AG04450 (cell line): ENCODE data around the gene ZNF593. TPM values are rescaled to one million over a fixed set of nuclear protein-coding genes. Genes with fewer than 3 reads are reported as not detected.

Experiments
- CTCF ChIA-PET: fragments of 300-600, 350-600 bp; formaldehyde crosslinking; extraction: SDS; loops from one replicate; lab custom pipeline; 2022; ENCODE audit warnings: antibody characterized with exemption, inconsistent platforms; lab: Charles Lee
- POLR2A ChIA-PET: fragments of 350-600 bp; formaldehyde crosslinking; extraction: SDS; loops from one replicate; lab custom pipeline; 2021; ENCODE audit warnings: antibody characterized with exemption, inconsistent platforms; lab: Yijun Ruan, JAX
- DNase-seq: peaks from one replicate; pipeline ENCODE4 v3.0.0-alpha.2; 2011; ENCODE audit warnings: low read depth, low spot score
- H3K27ac ChIP-seq: one replicate; pipeline ENCODE4 v1.5.1; 2012; ENCODE audit warnings: low read depth, low read length, control low read depth
- H3K27me3 ChIP-seq: one replicate; pipeline ENCODE4 v1.6.0; 2012; ENCODE audit warnings: low read length; ENCODE audit not compliant: control insufficient read depth, insufficient read depth
- H3K4me3 ChIP-seq: 2 replicates; pipeline ENCODE4 v1.5.1; 2011; ENCODE audit warnings: mild to moderate bottlenecking, low read depth, low read length, control low read depth
- H3K9me3 ChIP-seq: 2 replicates; pipeline ENCODE4 v1.5.1; 2012; ENCODE audit warnings: low read length; ENCODE audit not compliant: control insufficient read depth, insufficient read depth
- CTCF ChIP-seq: IDR thresholded peaks from 2 replicates; pipeline ENCODE4 v1.5.1; 2011; ENCODE audit warnings: low read depth, low read length, control low read depth, inconsistent platforms
- polyA plus RNA-seq: library from polyadenylated mRNA; depleted of rRNA; stranded (reverse); fragments of >200 nt; gene quantifications from 2 replicates; pipeline ENCODE4 v1.2.3, GENCODE V29; 2011

ZNF593 gene
- polyA plus RNA-seq, 1 experiment, result 19.7 TPM

- H3K27ac ChIP-seq, result no peak overlapping the region
- POLR2A ChIA-PET, result no interaction called here
- DNase-seq, result no peak
- H3K9me3 ChIP-seq, result no peaks in the 10 kb centered on the region
- H3K4me3 ChIP-seq, result no peak overlapping the region
- H3K27me3 ChIP-seq, result peaks cover 9% of the 10 kb centered on the region
- CTCF ChIA-PET, result no interaction called here
- no peak for TF ChIP-seq CTCF
These were observed 14.4 kb downstream of the ZNF593 start for GRCh38 chr1:26184086-26184485.

- Histone ChIP-seq H3K27ac (no peak overlapping the region), H3K27me3 (peaks cover 5% of the 10 kb centered on the region), H3K4me3 (no peak overlapping the region), H3K9me3 (no peaks in the 10 kb centered on the region)
- TF ChIP-seq CTCF, result no peak
- DNase-seq, result no peak
- POLR2A ChIA-PET, result no interaction called here
- CTCF ChIA-PET, result no interaction called here
These were observed 15.2 kb downstream of the ZNF593 start for GRCh38 chr1:26184883-26185282.

GRCh38 chr1:26187882-26188281 is 18.2 kb downstream of the ZNF593 start:
- no peak for DNase-seq
- Histone ChIP-seq H3K4me3 (no peak overlapping the region), H3K27me3 (peaks cover 6% of the 10 kb centered on the region), H3K27ac (no peak overlapping the region), H3K9me3 (no peaks in the 10 kb centered on the region)
- ChIA-PET POLR2A (interaction anchor here (0.6 kb wide), 1 partner anchor 11 kb away, joined by 3 read pairs; no protein-coding TSS in a partner anchor), CTCF (no interaction called here)
- TF ChIP-seq CTCF, result no peak

GRCh38 chr1:26188477-26188876 is 18.8 kb downstream of the ZNF593 start:
- ChIA-PET CTCF (no interaction called here), POLR2A (no interaction called here)
- H3K4me3 ChIP-seq, result no peak overlapping the region
- H3K27me3 ChIP-seq, result peaks cover 11% of the 10 kb centered on the region
- H3K27ac ChIP-seq, result no peak overlapping the region
- no peaks in the 10 kb centered on the region for H3K9me3 ChIP-seq
- DNase-seq, result no peak
- TF ChIP-seq CTCF, result no peak

- Histone ChIP-seq H3K9me3 (no peaks in the 10 kb centered on the region), H3K4me3 (no peak overlapping the region), H3K27me3 (peaks cover 11% of the 10 kb centered on the region), H3K27ac (no peak overlapping the region)
- DNase-seq, result no peak
- CTCF ChIA-PET, result interaction anchor here (0.5 to 1.5 kb wide), 3 partner anchors 86 to 857 kb away, joined by 3 to 4 read pairs (median 4); no protein-coding TSS in a partner anchor
- TF ChIP-seq CTCF, result no peak
- POLR2A ChIA-PET, result no interaction called here
These were observed 19.6 kb downstream of the ZNF593 start for GRCh38 chr1:26189331-26189730.
